ENCODE results near the gene ETFA. TPM values are rescaled to one million over a fixed set of nuclear protein-coding genes. Genes with fewer than 3 reads are reported as not detected.
"Not testable (repeated sequence)": the region's sequence is repeated elsewhere in the genome, so short reads cannot be mapped to it uniquely, and the experiment has no call there.

The ETFA gene
- total RNA-seq, 1 donor from 2014 or later, result 68.7 TPM

DNA sequence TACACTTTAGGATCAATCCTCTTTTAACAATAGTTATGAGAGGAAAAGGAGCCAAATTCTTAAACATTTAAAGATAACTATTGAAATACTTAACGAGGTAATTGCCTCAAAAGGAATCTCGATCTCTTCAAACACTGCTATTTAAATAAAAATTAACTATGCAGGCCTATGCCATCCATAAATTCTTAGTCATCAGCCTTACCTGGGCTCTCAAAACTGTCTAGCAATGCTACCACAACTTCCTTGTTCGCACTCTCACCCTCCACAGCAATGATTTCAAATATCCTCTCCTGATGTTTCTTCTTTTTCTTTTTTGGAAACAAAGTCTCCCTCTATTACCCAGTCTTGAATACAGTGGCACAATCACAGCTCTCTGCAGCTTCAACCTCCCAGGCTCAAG, 12.3 kb downstream of the ETFA start:
- Histone ChIP-seq H3K27me3 (ENCODE audit: control insufficient read depth, insufficient read depth, low read length) (no peaks in the 10 kb centered on the region), H3K4me3 (ENCODE audit: low read depth, low read length) (no peak overlapping the region), H3K36me3 (ENCODE audit: control insufficient read depth, insufficient read depth, low read length) (no peaks in the 10 kb centered on the region)
- DNase-seq (ENCODE audit: low read depth), result no peak
- TF ChIP-seq, protein P1, sequence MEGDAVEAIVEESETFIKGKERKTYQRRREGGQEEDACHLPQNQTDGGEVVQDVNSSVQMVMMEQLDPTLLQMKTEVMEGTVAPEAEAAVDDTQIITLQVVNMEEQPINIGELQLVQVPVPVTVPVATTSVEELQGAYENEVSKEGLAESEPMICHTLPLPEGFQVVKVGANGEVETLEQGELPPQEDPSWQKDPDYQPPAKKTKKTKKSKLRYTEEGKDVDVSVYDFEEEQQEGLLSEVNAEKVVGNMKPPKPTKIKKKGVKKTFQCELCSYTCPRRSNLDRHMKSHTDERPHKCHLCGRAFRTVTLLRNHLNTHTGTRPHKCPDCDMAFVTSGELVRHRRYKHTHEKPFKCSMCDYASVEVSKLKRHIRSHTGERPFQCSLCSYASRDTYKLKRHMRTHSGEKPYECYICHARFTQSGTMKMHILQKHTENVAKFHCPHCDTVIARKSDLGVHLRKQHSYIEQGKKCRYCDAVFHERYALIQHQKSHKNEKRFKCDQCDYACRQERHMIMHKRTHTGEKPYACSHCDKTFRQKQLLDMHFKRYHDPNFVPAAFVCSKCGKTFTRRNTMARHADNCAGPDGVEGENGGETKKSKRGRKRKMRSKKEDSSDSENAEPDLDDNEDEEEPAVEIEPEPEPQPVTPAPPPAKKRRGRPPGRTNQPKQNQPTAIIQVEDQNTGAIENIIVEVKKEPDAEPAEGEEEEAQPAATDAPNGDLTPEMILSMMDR (IDR thresholded peaks at IDR 0.05; ENCODE audit: insufficient read depth, low read length, poor library complexity, severe bottlenecking), result no peak

DNA sequence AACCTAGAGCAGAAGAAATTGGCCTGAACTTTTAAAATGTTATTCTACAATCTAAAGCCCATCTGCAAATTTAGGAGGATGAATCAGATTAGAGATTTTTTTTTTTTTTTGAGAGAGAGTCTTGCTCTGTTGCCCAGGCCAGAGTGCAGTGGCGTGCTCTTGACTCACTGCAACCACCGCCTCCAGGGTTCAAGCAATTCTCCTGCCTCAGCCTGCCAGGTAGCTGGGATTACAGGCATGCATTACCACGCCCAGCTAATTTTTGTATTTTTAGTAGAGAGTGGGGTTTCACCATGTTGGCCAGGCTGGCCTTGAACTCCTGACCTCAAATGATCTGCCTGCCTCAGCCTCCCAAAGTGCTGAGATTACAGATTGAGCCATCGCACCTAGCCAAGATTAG, 13.3 kb downstream of the ETFA start:
- not testable (repeated sequence) for H3K4me3 ChIP-seq (ENCODE audit: low read depth, low read length); H3K36me3 ChIP-seq (ENCODE audit: control insufficient read depth, insufficient read depth, low read length); DNase-seq (ENCODE audit: low read depth); H3K27me3 ChIP-seq (ENCODE audit: control insufficient read depth, insufficient read depth, low read length)

DNA sequence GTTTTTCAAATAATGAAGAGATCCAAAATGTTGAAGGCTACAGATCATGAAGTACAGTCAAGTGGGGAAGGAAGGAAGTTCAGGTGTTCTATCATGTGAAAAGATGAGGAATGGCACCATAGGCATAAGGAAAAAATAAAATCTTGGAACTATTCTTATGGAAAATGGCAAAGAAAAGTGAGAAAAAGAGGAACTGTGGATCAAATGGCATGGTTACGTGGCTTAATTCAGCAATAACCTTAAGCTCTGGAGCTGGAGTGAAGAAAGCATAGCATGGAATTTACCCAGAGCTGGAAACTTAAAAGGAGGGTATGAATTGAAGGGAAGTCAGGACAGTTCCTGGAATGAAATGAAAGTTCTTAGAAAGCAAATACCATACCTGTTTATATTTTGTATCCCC, 14.4 kb downstream of the ETFA start:
- Histone ChIP-seq H3K36me3 (ENCODE audit: control insufficient read depth, insufficient read depth, low read length) (no peaks in the 10 kb centered on the region), H3K4me3 (ENCODE audit: low read depth, low read length) (no peak overlapping the region), H3K27me3 (ENCODE audit: control insufficient read depth, insufficient read depth, low read length) (no peaks in the 10 kb centered on the region)
- no peak for DNase-seq (ENCODE audit: low read depth)
- TF ChIP-seq, protein P1 (IDR thresholded peaks at IDR 0.05; ENCODE audit: insufficient read depth, low read length, poor library complexity, severe bottlenecking), result no peak

DNA sequence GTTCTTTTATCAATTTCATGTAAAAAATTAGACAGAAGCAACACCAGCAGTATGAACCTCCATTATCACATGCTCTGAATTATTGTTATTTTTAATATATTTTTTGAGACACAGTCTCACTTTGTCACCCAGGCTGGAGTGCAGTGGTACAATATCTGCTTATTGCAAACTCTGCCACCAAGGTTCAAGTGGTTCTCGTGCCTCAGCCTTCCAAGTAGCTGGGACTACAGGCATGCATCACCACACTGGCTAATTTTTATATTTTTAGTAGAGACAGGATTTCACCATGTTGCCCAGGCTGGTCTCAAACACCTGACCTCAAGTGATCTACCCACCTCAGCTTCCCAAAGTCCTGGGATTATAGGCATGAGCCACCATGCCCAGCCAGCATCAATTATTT, 16.8 kb downstream of the ETFA start:
- not testable (repeated sequence) for DNase-seq (ENCODE audit: low read depth); H3K27me3 ChIP-seq (ENCODE audit: control insufficient read depth, insufficient read depth, low read length); H3K4me3 ChIP-seq (ENCODE audit: low read depth, low read length); H3K36me3 ChIP-seq (ENCODE audit: control insufficient read depth, insufficient read depth, low read length)

DNA sequence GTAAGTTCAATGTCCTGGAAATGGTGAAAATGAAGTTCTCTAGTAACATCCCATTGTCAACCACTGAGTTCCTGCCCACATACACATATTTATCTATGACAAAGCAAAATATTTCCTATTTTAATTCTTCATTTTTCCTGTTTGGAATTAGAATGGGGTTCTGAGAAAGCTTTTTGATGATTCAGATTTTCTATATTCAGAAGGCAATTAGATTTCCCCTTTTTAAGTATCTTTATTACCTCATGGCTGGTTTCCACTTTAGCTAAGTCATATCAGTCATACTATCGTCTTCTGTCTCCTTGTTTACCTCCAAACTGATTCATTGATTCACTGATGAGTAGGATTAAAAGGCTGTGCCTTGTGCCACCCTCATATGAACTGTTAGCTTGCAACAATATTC, 17.9 kb downstream of the ETFA start:
- H3K4me3 ChIP-seq (ENCODE audit: low read depth, low read length), result no peak overlapping the region
- no peaks in the 10 kb centered on the region for H3K27me3 ChIP-seq (ENCODE audit: control insufficient read depth, insufficient read depth, low read length)
- H3K36me3 ChIP-seq (ENCODE audit: control insufficient read depth, insufficient read depth, low read length), result no peaks in the 10 kb centered on the region
- DNase-seq (ENCODE audit: low read depth), result no peak
- TF ChIP-seq, protein P1 (IDR thresholded peaks at IDR 0.05; ENCODE audit: insufficient read depth, low read length, poor library complexity, severe bottlenecking), result no peak

DNA sequence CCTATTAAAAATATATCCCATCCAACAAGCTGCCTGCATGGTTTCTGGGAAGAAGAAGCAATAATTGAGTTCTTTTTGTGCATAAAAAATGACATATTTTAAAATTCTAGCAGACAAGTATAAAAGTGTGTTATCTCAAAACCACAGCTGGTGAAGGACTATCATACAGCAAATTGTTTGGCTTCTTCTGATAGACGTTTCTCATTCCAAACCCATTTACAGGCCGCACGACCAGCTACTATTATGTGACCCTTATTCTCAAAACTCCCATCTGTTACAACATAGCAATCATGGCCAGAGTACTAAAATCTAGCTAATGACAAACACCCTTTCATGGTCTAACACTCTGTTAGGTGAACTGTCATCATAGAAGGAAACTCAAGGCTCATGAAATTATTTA, 21.7 kb downstream of the ETFA start:
- Histone ChIP-seq H3K4me3 (ENCODE audit: low read depth, low read length) (no peak overlapping the region), H3K27me3 (ENCODE audit: control insufficient read depth, insufficient read depth, low read length) (no peaks in the 10 kb centered on the region), H3K36me3 (ENCODE audit: control insufficient read depth, insufficient read depth, low read length) (no peaks in the 10 kb centered on the region)
- DNase-seq (ENCODE audit: low read depth), result no peak
- TF ChIP-seq, protein P1 (IDR thresholded peaks at IDR 0.05; ENCODE audit: insufficient read depth, low read length, poor library complexity, severe bottlenecking), result no peak

DNA sequence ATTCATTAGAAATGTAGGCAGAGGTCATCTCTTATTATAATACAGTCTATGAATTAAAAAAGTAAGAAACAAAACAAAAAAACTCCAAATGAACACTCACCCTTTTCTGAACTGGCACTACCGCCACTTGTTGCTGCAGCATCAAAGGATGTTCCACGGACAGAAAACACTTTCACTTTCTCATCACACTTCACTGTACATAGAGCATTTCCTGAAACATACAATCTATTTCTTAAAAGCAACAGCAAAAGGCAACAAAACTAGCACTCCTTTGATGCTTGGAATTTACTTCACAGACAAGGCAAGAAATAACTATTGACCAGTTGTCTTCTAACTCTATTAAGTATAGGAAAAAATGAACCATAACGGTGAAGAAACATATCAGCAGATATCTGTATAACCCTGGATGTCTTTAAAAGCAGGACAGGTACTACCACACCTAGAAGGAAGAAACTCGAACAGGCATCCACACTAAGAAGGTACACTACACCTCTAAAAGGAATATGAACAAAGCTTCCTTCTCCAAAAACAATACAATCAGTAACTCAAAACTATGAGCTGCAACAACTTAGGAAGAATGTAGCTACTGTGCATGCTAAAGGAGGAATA, 24.9 kb downstream of the ETFA start:
- TF ChIP-seq, protein P1 (IDR thresholded peaks at IDR 0.05; ENCODE audit: insufficient read depth, low read length, poor library complexity, severe bottlenecking), result no peak
- no peaks in the 10 kb centered on the region for H3K36me3 ChIP-seq (ENCODE audit: control insufficient read depth, insufficient read depth, low read length)
- no peak overlapping the region for H3K4me3 ChIP-seq (ENCODE audit: low read depth, low read length)
- no peaks in the 10 kb centered on the region for H3K27me3 ChIP-seq (ENCODE audit: control insufficient read depth, insufficient read depth, low read length)
- no peak for DNase-seq (ENCODE audit: low read depth)

Measured in kidney epithelial cell (primary cell).